Brain microvascular endothelial cell (primary cell): ENCODE data around the gene CHRFAM7A.
"Not testable (repeated sequence)": the region's sequence is repeated elsewhere in the genome, so short reads cannot be mapped to it uniquely, and the experiment has no call there.

Experiments used
- DNase-seq: peaks from one replicate; pipeline ENCODE4 v3.0.0-alpha.2; 2020
- H3K27ac ChIP-seq: fragments of 250-450 bp; sonication (Bioruptor Pico); 2 replicates; pipeline ENCODE4 v1.5.1; 2020; ENCODE audit warnings: mild to moderate bottlenecking, moderate library complexity
- H3K27me3 ChIP-seq: fragments of 250-450 bp; sonication (Bioruptor Pico); replicated peaks from 2 replicates; pipeline ENCODE4 v1.5.1; 2020; ENCODE audit warnings: mild to moderate bottlenecking
- H3K36me3 ChIP-seq: fragments of 250-450 bp; sonication (Bioruptor Pico); replicated peaks from 2 replicates; pipeline ENCODE4 v1.5.1; 2020; ENCODE audit warnings: mild to moderate bottlenecking
- H3K4me3 ChIP-seq: 2 replicates; pipeline ENCODE4 v1.5.1; 2011; ENCODE audit warnings: low read depth, mild to moderate bottlenecking, control low read depth, low read length, moderate library complexity
- in situ Hi-C: cut with HindIII; loops from 2 replicates; pipeline ENCODE4 v1.10.0; 2017; ENCODE audit warnings: low sequenced_read_pairs, low pct_ligation_motif_present

Gene CHRFAM7A

GRCh38 chr15:30367246-30367645 lies 26.1 kb downstream of the CHRFAM7A start:
- H3K27me3 ChIP-seq, in situ Hi-C loops, H3K27ac ChIP-seq, DNase-seq, H3K36me3 ChIP-seq, H3K4me3 ChIP-seq: not testable (repeated sequence)

- H3K27ac ChIP-seq, H3K27me3 ChIP-seq, in situ Hi-C loops, H3K36me3 ChIP-seq, DNase-seq, H3K4me3 ChIP-seq: not testable (repeated sequence)
Measured at GRCh38 chr15:30361404-30361803, 31.9 kb downstream of the CHRFAM7A start.

DNA sequence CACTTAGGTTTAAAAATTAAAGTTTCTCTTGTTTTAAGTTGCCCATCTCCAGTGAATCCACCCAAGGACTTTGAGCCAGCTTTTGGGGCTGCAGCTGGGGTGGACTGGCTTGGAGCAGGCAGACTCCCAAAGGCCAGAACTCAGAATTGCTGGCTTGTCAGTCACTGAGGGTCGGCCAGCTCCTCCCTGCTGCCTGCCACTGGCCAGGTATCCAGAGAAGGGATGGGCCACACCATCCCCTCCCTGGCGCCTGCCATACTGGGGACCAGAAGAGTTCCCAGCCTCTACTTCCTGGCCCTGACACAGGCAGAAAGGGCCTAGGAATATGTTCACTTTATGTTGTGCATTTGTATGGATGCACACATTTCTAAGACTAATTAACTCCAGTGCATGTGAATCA lies 32.4 kb downstream of the CHRFAM7A start:
- H3K27me3 ChIP-seq, H3K4me3 ChIP-seq, H3K36me3 ChIP-seq, H3K27ac ChIP-seq, in situ Hi-C loops, DNase-seq: not testable (repeated sequence)

DNA sequence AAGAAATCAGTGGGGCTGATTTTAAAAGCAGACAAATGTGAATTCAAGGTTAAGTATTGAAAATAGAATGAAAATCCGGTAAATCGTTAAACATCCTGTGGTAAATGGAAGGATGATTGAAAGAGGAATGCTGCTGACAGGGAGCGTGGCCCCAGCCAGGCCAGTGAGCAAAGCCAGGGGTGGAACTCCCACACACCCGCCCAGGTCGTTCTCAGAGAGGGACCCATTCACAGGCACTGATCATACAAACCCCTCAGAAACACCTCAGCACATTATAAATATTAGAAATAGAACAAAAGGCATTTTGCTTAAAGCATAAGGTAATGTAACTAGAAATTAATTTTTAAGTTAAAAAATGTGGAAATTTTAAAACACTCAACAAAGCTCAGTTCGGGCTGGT lies 38.3 kb downstream of the CHRFAM7A start:
- H3K27ac ChIP-seq, in situ Hi-C loops, DNase-seq, H3K4me3 ChIP-seq, H3K36me3 ChIP-seq, H3K27me3 ChIP-seq: not testable (repeated sequence)

DNA sequence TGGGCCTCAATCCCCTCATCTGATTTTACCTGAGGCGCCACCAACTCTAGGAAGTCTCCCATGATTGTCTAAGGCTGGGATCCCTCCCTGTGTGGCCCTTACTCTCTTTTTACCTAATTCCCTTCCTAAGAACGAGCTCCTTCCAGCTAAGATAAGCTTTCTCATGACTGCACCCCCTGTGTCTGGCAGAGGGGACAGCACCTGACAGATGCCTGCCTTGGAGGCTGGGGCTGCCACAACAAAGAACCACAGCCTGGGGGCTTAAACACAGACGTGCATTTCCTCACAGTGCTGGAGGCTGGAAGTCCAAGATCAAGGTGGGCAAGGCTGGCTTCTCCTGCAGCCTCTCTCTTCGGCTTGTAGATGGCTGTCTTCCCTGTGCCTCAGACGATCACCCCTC lies 43.5 kb downstream of the CHRFAM7A start:
- H3K36me3 ChIP-seq, H3K4me3 ChIP-seq, H3K27me3 ChIP-seq, DNase-seq, in situ Hi-C loops, H3K27ac ChIP-seq: not testable (repeated sequence)

DNA sequence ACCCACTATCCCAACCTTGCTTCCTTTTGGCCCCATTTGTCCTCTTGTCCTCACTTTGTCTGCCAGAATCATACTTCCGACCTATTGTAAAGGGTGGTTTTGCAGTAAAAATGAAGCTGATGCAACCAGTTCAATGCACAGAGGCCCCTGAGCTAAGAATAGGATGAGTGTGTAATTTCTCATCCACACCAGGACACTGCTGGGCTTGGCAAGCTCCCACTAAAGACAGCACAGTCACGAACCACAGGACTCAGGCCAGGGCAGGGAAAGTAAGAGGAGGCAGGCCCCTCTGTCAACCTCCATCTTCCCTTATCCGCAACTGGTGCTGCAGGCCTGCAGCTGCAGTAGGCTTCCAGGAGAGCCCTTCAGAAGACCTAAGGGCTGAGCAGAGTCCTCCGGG lies 56.8 kb downstream of the CHRFAM7A start:
- DNase-seq: not testable (repeated sequence)

DNA sequence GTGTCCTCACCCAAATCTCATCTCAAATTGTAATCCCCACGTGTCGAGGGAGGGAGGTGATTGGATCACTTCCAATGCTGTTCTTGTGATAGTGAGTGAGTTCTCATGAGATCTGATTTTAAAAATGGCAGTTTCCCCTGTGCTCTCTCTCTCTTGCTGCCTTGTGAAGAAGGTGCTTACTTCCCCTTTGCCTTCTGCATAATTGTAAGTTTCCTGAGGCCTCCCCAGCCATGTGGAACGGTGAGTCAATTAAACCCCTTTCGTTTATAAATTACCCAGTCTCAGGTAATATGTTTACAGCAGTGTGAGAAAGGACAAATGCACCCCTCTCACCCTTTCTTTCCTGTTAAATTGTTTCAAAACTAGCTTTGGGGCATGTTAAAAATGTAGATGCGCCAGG lies 59.2 kb downstream of the CHRFAM7A start:
- H3K4me3 ChIP-seq, H3K27ac ChIP-seq, in situ Hi-C loops, DNase-seq, H3K27me3 ChIP-seq, H3K36me3 ChIP-seq: not testable (repeated sequence)

More for the DNA sequence above, 56.8 kb downstream of the CHRFAM7A start:
- H3K4me3 ChIP-seq, H3K36me3 ChIP-seq, H3K27me3 ChIP-seq, H3K27ac ChIP-seq, in situ Hi-C loops: not testable (repeated sequence)

DNA sequence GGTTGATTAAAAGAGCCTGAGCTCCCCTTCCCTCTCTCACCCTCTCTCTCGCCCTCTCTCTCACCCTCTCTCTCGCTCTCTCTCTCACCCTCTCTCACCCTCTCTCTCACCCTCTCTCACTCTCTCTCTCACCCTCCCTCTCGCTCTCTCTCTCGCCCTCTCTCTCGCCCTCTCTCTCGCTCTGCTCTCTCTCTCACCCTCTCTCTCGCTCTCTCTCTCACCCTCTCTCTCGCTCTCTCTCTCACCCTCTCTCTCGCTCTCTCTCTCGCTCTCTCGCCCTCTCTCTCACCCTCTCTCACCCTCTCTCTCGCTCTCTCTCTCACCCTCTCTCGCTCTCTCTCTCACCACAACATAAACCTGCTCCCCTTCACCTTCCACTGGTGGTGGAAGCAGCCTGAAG lies 67.2 kb downstream of the CHRFAM7A start:
- in situ Hi-C loops, H3K27me3 ChIP-seq, H3K4me3 ChIP-seq, H3K36me3 ChIP-seq, DNase-seq, H3K27ac ChIP-seq: not testable (repeated sequence)

GRCh38 chr15:30321063-30321462 lies 72.3 kb downstream of the CHRFAM7A start:
- H3K36me3 ChIP-seq, in situ Hi-C loops, DNase-seq, H3K27me3 ChIP-seq, H3K27ac ChIP-seq, H3K4me3 ChIP-seq: not testable (repeated sequence)

DNA sequence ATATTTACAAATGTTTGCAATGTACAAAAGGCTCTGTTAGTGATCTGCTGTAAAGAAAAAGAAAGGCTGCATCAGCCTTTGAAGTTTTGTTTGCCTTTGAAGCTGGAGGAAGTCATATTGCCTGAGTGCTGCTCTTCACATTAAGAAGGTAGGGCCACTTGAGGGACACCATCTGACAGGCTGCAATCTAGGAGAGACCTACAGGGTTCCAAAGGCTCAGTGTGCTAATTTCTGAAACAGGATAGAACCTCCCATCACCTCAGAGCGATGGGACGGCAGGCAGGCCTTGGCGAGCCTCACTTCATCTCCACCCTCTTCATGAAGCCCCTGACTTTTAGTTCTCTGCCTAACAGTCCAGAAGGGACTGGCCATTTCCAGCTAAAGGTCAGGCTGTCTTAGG lies 77.6 kb downstream of the CHRFAM7A start:
- H3K36me3 ChIP-seq, H3K27me3 ChIP-seq, H3K4me3 ChIP-seq, H3K27ac ChIP-seq, in situ Hi-C loops, DNase-seq: not testable (repeated sequence)

- in situ Hi-C loops, H3K4me3 ChIP-seq, DNase-seq, H3K27me3 ChIP-seq, H3K36me3 ChIP-seq, H3K27ac ChIP-seq: not testable (repeated sequence)
Measured at GRCh38 chr15:30310575-30310974, 82.8 kb downstream of the CHRFAM7A start.
